ENCODE measurements around the gene HAO1. TPM values are rescaled to one million over a fixed set of nuclear protein-coding genes. Genes with fewer than 3 reads are reported as not detected.

HAO1 gene
- total and polyA plus RNA-seq, 2 of the 4 experiments (the other 2 are of a cell fraction) = not detected

GRCh38 chr20:7848351-7848750, 91.9 kb downstream of the HAO1 start:
- H3K23ac ChIP-seq (ENCODE audit: low read depth, low read length) = no peak overlapping the region
- in situ Hi-C loops (cut with MboI; ENCODE audit: low sequenced_read_pairs) = no loop called here

More at GRCh38 chr20:7848351-7848750, 91.9 kb downstream of the HAO1 start:
- Histone ChIP-seq H3K4ac (ENCODE audit: low read depth, low read length) (no peak overlapping the region), H3K27ac (ENCODE audit: insufficient read depth, low read length) (no peak overlapping the region), H3K9me1 (ENCODE audit: insufficient read depth, low read length) (no peaks in the 10 kb centered on the region), H3K14ac (replicated peaks; ENCODE audit: low read depth, low read length) (no peak overlapping the region), H3K18ac (ENCODE audit: low read depth, low read length) (no peak overlapping the region), H4K5ac (ENCODE audit: low read depth, low read length) (no peak overlapping the region), H2AK9ac (replicated peaks; ENCODE audit: low read depth, low read length, poor library complexity) (no peak overlapping the region), H4K91ac (ENCODE audit: insufficient read depth, low read depth, low read length) (no peak overlapping the region), H3K4me1 (ENCODE audit: control insufficient read depth, insufficient read depth, low read length) (0 out of 2 replicates have a peak, but pooled peaks cover 2% of the 10 kb centered on the region), H2BK120ac (ENCODE audit: low read depth, low read length) (no peak overlapping the region), H3K27me3 (ENCODE audit: control insufficient read depth, insufficient read depth, low read length) (no peaks in the 10 kb centered on the region; the same call in 1 of the 2 replicates), H3K9me3 (ENCODE audit: control insufficient read depth, insufficient read depth, low read length) (no peaks in the 10 kb centered on the region), H3K4me2 (ENCODE audit: low read depth, low read length) (no peak overlapping the region), H2BK15ac (ENCODE audit: low read depth, low read length) (no peak overlapping the region), H3K9ac (ENCODE audit: low read depth, low read length) (no peak overlapping the region), H3K4me3 (ENCODE audit: insufficient read depth, low read depth, low read length) (no peak overlapping the region), H4K8ac (ENCODE audit: low read depth in 2 of 2, low read length in 2 of 2) (no peak overlapping the region), H3K56ac (ENCODE audit: extremely low read depth, insufficient read depth, low read length) (no peak overlapping the region), H2BK5ac (ENCODE audit: low read depth, low read length, poor library complexity, severe bottlenecking) (no peak overlapping the region), H3K79me1 (ENCODE audit: low read depth in 1 of 2, low read length in 2 of 2) (no peaks in the 10 kb centered on the region), H2BK20ac (ENCODE audit: low read depth, low read length) (no peak overlapping the region), H2AK5ac (ENCODE audit: low read depth, low read length) (no peak overlapping the region), H3K36me3 (ENCODE audit: control insufficient read depth, insufficient read depth, low read length) (no peaks in the 10 kb centered on the region), H4K20me1 (ENCODE audit: insufficient read depth, low read length) (no peaks in the 10 kb centered on the region), H2AFZ (replicated peaks; ENCODE audit: low read length, poor library complexity) (no peak overlapping the region)
- WGBS, 2 experiments (ENCODE audit: extremely low coverage in 2 of 2, insufficient read length in 1 of 2) = no CpG with 5 or more reads among the region's 2 CpGs
- dilution Hi-C loops (cut with HindIII; ENCODE audit: low sequenced_read_pairs, unreplicated experiment) = no loop called here
- intact Hi-C loops (cut with micrococcal nuclease) = no loop called here
- no peak for ATAC-seq (ENCODE audit: low read depth)
- TF ChIP-seq RAD21 (IDR thresholded peaks at IDR 0.05; ENCODE audit: low read length) (no peak), BHLHE40 (IDR thresholded peaks at IDR 0.05; ENCODE audit: low read depth, low read length) (no peak), POLR2A (IDR thresholded peaks at IDR 0.05; ENCODE audit: low read depth, low read length) (no peak), CEBPB (IDR thresholded peaks at IDR 0.05; ENCODE audit: low read depth, low read length) (no peak), MAZ (IDR thresholded peaks at IDR 0.05; ENCODE audit: borderline replicate concordance, low read depth, low read length) (no peak), FOS (IDR thresholded peaks at IDR 0.05; ENCODE audit: low read depth, low read length) (no peak)
- TF ChIP-seq, protein P1, sequence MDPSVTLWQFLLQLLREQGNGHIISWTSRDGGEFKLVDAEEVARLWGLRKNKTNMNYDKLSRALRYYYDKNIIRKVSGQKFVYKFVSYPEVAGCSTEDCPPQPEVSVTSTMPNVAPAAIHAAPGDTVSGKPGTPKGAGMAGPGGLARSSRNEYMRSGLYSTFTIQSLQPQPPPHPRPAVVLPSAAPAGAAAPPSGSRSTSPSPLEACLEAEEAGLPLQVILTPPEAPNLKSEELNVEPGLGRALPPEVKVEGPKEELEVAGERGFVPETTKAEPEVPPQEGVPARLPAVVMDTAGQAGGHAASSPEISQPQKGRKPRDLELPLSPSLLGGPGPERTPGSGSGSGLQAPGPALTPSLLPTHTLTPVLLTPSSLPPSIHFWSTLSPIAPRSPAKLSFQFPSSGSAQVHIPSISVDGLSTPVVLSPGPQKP (IDR thresholded peaks at IDR 0.05; ENCODE audit: borderline replicate concordance, low read depth, low read length) = no peak
- TF ChIP-seq, protein P2, sequence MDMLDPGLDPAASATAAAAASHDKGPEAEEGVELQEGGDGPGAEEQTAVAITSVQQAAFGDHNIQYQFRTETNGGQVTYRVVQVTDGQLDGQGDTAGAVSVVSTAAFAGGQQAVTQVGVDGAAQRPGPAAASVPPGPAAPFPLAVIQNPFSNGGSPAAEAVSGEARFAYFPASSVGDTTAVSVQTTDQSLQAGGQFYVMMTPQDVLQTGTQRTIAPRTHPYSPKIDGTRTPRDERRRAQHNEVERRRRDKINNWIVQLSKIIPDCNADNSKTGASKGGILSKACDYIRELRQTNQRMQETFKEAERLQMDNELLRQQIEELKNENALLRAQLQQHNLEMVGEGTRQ (IDR thresholded peaks at IDR 0.05; ENCODE audit: low read depth, low read length) = no peak
- BruUV-seq (replicated peaks) = no TSS peak
- DNase-seq = no peak
- ChIA-PET POLR2A (ENCODE audit: unreplicated experiment) (no interaction called here), CTCF (no interaction called here)

All from IMR-90 (cell line).